HCT116 (cell line): ENCODE results near the gene MOB3C. TPM values are rescaled to one million over a fixed set of nuclear protein-coding genes. Genes with fewer than 3 reads are reported as not detected.

Experiments
- ATAC-seq: fragments of 200-7000 bp; cut with Tn5 transposase; 2 replicates; pipeline ENCODE4 v1.9.1; 2020; ENCODE audit warnings: mild to moderate bottlenecking, moderate library complexity
- BruUV-seq: library from RNA; stranded (reverse); fragments of 400-500 nt; replicated peaks from 2 replicates; lab custom pipeline; 2021; lab: Mats Ljungman, UMichigan
- CTCF ChIA-PET: fragments of 300-600 bp; sonication (Branson Sonifier 250); formaldehyde crosslinking; loops from one replicate; lab custom pipeline; 2021; ENCODE audit warnings: antibody characterized with exemption; lab: Charles Lee
- POLR2A ChIA-PET: fragments of 300-600, 350-600 bp; sonication (Branson Sonifier 250); formaldehyde crosslinking; loops from one replicate; lab custom pipeline; 2021; ENCODE audit warnings: antibody characterized with exemption; lab: Charles Lee
- RAD21 ChIA-PET, 2 experiments: fragments of 300-600 bp; sonication (Branson Sonifier 250); formaldehyde crosslinking; loops; one replicate each; lab custom pipeline; 2023; ENCODE audit warnings: low total read pairs in 2 of 2; ENCODE audit not compliant: uncharacterized antibody in 2 of 2, unreplicated experiment in 2 of 2, low non-redundant PET in 1 of 2; lab: Charles Lee
- DNase-seq: peaks from one replicate; pipeline ENCODE4 v3.0.0-alpha.2; 2010; ENCODE audit warnings: low read depth, low spot score
- H2AFZ ChIP-seq: fragments of 200-600 bp; shearing (Covaris generic), sonication (generic); 2 replicates; pipeline ENCODE4 v1.6.1; 2017; ENCODE audit warnings: low read depth, mixed run types, mixed read lengths, antibody characterized with exemption, low read length; ENCODE audit not compliant: poor library complexity, severe bottlenecking
- H3K27ac ChIP-seq: 2 replicates; pipeline ENCODE4 v1.5.1; 2012; ENCODE audit warnings: low read depth, low read length
- H3K27me3 ChIP-seq: fragments of 200-600 bp; sonication (generic); 2 replicates; pipeline ENCODE4 v1.6.1; 2016; ENCODE audit warnings: mixed run types, low read length, mixed read lengths; ENCODE audit not compliant: insufficient read depth
- H3K36me3 ChIP-seq, 2 experiments: fragments of 200-500 bp in 1 of 2; fragments of 200-600 bp in 1 of 2; sonication (Bioruptor generic) in 1 of 2; sonication (generic) in 1 of 2; 2 replicates each; pipeline versions ENCODE4 v1.5.1 to v1.6.1; 2014 to 2016; ENCODE audit warnings: low read length in 2 of 2, inconsistent platforms in 1 of 2, mixed read lengths in 1 of 2, mixed run types in 1 of 2; ENCODE audit not compliant: insufficient read depth in 2 of 2, control insufficient read depth in 1 of 2
- H3K4me1 ChIP-seq, 2 experiments: fragments of 200-600 bp in 1 of 2; sonication (generic) in 1 of 2; 2 replicates each; pipeline versions ENCODE4 v1.5.1 to v1.6.1; 2012 to 2017; ENCODE audit warnings: low read length in 2 of 2, inconsistent platforms in 1 of 2, mild to moderate bottlenecking in 1 of 2, mixed read lengths in 1 of 2, mixed run types in 1 of 2, moderate library complexity in 1 of 2; ENCODE audit not compliant: insufficient read depth in 2 of 2, control insufficient read depth in 1 of 2
- H3K4me2 ChIP-seq: fragments of 200-600 bp; sonication (generic); 2 replicates; pipeline ENCODE4 v1.6.1; 2017; ENCODE audit warnings: mixed run types, low read length, mixed read lengths
- H3K4me3 ChIP-seq, 2 experiments: fragments of 200-600 bp in 1 of 2; sonication (generic) in 1 of 2; replicated peaks in 1 of 2; 2 replicates each; pipeline ENCODE4 v1.5.1; 2011 to 2016; ENCODE audit warnings: low read length in 2 of 2, control low read depth in 1 of 2, low read depth in 1 of 2, mild to moderate bottlenecking in 1 of 2, mixed read lengths in 1 of 2, mixed run types in 1 of 2
- H3K79me2 ChIP-seq: fragments of 200-600 bp; sonication (generic); 2 replicates; pipeline ENCODE4 v1.6.1; 2017; ENCODE audit warnings: mild to moderate bottlenecking, mixed run types, low read length, moderate library complexity, mixed read lengths; ENCODE audit not compliant: insufficient read depth
- H3K9ac ChIP-seq: fragments of 200-600 bp; sonication (generic); 2 replicates; pipeline ENCODE4 v1.6.1; 2016; ENCODE audit warnings: low read length, mixed read lengths
- H3K9me2 ChIP-seq: fragments of 200-600 bp; sonication (generic), shearing (Covaris generic); 2 replicates; pipeline ENCODE4 v1.6.1; 2017; ENCODE audit warnings: mixed run types, mild to moderate bottlenecking, moderate library complexity; ENCODE audit not compliant: insufficient read depth
- H3K9me3 ChIP-seq, 2 experiments: fragments of 200-500 bp in 1 of 2; fragments of 200-600 bp in 1 of 2; sonication (Bioruptor generic) in 1 of 2; sonication (generic) in 1 of 2; 2 replicates each; pipeline ENCODE4 v1.6.1; 2014 to 2017; ENCODE audit warnings: low read length in 2 of 2, mixed read lengths in 2 of 2, inconsistent platforms in 1 of 2, low read depth in 1 of 2, mild to moderate bottlenecking in 1 of 2, mixed run types in 1 of 2, moderate library complexity in 1 of 2; ENCODE audit not compliant: control insufficient read depth in 1 of 2, insufficient read depth in 1 of 2
- H4K20me1 ChIP-seq: fragments of 200-600 bp; sonication (generic), shearing (Covaris generic); 2 replicates; pipeline ENCODE4 v1.6.1; 2017; ENCODE audit warnings: mixed run types, mild to moderate bottlenecking, moderate library complexity; ENCODE audit not compliant: insufficient read depth
- CBX3 ChIP-seq: IDR thresholded peaks from 2 replicates; pipeline ENCODE4 v1.6.1; 2012; ENCODE audit warnings: low read depth
- EGR1 ChIP-seq: IDR thresholded peaks from 2 replicates; pipeline ENCODE4 v1.6.1; 2012; ENCODE audit warnings: low read depth
- ELF1 ChIP-seq: IDR thresholded peaks from 2 replicates; pipeline ENCODE4 v1.6.1; 2012; ENCODE audit warnings: low read depth, borderline replicate concordance
- EZH2 ChIP-seq: fragments of 200-600 bp; sonication (generic); IDR thresholded peaks from 2 replicates; pipeline ENCODE4 v1.6.1; 2017; ENCODE audit warnings: antibody characterized with exemption, mixed run types
- EZH2phosphoT487 ChIP-seq: fragments of 200-600 bp; IDR thresholded peaks from 2 replicates; pipeline ENCODE4 v1.6.1; 2018; ENCODE audit warnings: antibody characterized with exemption, borderline replicate concordance
- POLR2A ChIP-seq: IDR thresholded peaks from 2 replicates; pipeline ENCODE4 v1.7.0; 2011; ENCODE audit warnings: borderline replicate concordance; ENCODE audit not compliant: insufficient read depth, insufficient read length; ENCODE audit errors: extremely low read depth
- POLR2AphosphoS5 ChIP-seq: IDR thresholded peaks from 2 replicates; pipeline ENCODE4 v1.6.1; 2011; ENCODE audit warnings: mild to moderate bottlenecking, low read depth, low read length, moderate library complexity
- SP1 ChIP-seq: IDR thresholded peaks from 2 replicates; pipeline ENCODE4 v1.6.1; 2012; ENCODE audit warnings: low read depth
- TCF7L2 ChIP-seq: IDR thresholded peaks from 2 replicates; pipeline ENCODE4 v1.7.0; 2011; ENCODE audit warnings: borderline replicate concordance, inconsistent platforms; ENCODE audit not compliant: insufficient read depth, insufficient read length; ENCODE audit errors: extremely low read depth
- YY1 ChIP-seq: IDR thresholded peaks from 2 replicates; pipeline ENCODE4 v1.6.1; 2011; ENCODE audit warnings: low read length, low read depth, moderate library complexity, mild to moderate bottlenecking; ENCODE audit not compliant: insufficient replicate concordance; ENCODE audit errors: extremely low read depth
- ZBTB33 ChIP-seq: IDR thresholded peaks from 2 replicates; pipeline ENCODE4 v1.6.1; 2011; ENCODE audit warnings: mild to moderate bottlenecking, low read length, moderate library complexity; ENCODE audit not compliant: insufficient replicate concordance; ENCODE audit errors: extremely low read depth
- ZNF274 ChIP-seq: fragments of 200-500 bp; sonication (Bioruptor generic); IDR thresholded peaks from 2 replicates; pipeline ENCODE4 v1.6.1; 2014; ENCODE audit warnings: mild to moderate bottlenecking, low read depth, low read length, inconsistent platforms
- intact Hi-C: fragments of 100-400 bp; cut with micrococcal nuclease; formaldehyde crosslinking; loops from 2 replicates; pipeline ENCODE4 v1.10.0; 2022
- total RNA-seq: library from RNA; stranded (reverse); gene quantifications from one replicate; pipeline ENCODE4 v1.2.1, GENCODE V29; 2021; ENCODE audit not compliant: unreplicated experiment
- TF ChIP-seq, protein P1 (sequence below), 3 experiments: fragments of 200-600 bp in 1 of 3; sonication (generic) in 1 of 3; IDR thresholded peaks in 2 of 3; conservative IDR thresholded peaks in 1 of 3; 2 replicates each; pipeline ENCODE4 v1.5.1; 2012 to 2017; ENCODE audit warnings: low read depth in 2 of 3, low read length in 2 of 3, antibody characterized with exemption in 1 of 3, borderline replicate concordance in 1 of 3, control low read depth in 1 of 3, mild to moderate bottlenecking in 1 of 3, mixed read lengths in 1 of 3, mixed run types in 1 of 3, moderate library complexity in 1 of 3; ENCODE audit not compliant: insufficient read depth in 1 of 3
- TF ChIP-seq, protein P2 (sequence below): IDR thresholded peaks from 2 replicates; pipeline ENCODE4 v1.6.1; 2012

Gene MOB3C
- total RNA-seq, 1 experiment from 2014 or later: 5.5 TPM

- Histone ChIP-seq H3K4me1 (no peaks in the 10 kb centered on the region), H4K20me1 (no peaks in the 10 kb centered on the region), H3K36me3 (peaks cover 0 to 4% of the 10 kb centered on the region in 2 experiments; a peak in 1 of 4 replicates), H3K4me2 (no peak overlapping the region), H3K9me3 (no peaks in the 10 kb centered on the region), H3K9me2 (no peaks in the 10 kb centered on the region), H3K4me3 (no peak overlapping the region), H3K27me3 (no peaks in the 10 kb centered on the region)
- intact Hi-C loops: no loop called here
- no TSS peak for BruUV-seq
- ATAC-seq: no peak
- POLR2A ChIA-PET: no interaction called here
- TF ChIP-seq, protein P1, sequence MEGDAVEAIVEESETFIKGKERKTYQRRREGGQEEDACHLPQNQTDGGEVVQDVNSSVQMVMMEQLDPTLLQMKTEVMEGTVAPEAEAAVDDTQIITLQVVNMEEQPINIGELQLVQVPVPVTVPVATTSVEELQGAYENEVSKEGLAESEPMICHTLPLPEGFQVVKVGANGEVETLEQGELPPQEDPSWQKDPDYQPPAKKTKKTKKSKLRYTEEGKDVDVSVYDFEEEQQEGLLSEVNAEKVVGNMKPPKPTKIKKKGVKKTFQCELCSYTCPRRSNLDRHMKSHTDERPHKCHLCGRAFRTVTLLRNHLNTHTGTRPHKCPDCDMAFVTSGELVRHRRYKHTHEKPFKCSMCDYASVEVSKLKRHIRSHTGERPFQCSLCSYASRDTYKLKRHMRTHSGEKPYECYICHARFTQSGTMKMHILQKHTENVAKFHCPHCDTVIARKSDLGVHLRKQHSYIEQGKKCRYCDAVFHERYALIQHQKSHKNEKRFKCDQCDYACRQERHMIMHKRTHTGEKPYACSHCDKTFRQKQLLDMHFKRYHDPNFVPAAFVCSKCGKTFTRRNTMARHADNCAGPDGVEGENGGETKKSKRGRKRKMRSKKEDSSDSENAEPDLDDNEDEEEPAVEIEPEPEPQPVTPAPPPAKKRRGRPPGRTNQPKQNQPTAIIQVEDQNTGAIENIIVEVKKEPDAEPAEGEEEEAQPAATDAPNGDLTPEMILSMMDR (IDR thresholded peaks at IDR 0.05 in 2 of 3, conservative IDR thresholded peaks at IDR 0.05 in 1 of 3; ENCODE audit: borderline replicate concordance in 1 of 3, insufficient read depth in 1 of 3, low read depth in 2 of 3, low read length in 2 of 3): no peak
- TF ChIP-seq YY1 (no peak), EZH2 (no peak), ZNF274 (no peak), POLR2AphosphoS5 (no peak), ELF1 (no peak), EZH2phosphoT487 (no peak), SP1 (no peak), CBX3 (no peak), ZBTB33 (no peak), EGR1 (no peak), TCF7L2 (no peak), POLR2A (no peak)
- TF ChIP-seq, protein P2, sequence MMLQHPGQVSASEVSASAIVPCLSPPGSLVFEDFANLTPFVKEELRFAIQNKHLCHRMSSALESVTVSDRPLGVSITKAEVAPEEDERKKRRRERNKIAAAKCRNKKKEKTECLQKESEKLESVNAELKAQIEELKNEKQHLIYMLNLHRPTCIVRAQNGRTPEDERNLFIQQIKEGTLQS: no peak
- TF ChIP-seq, all 23 proteins: peak for 0
- no peak overlapping the region for H3K9ac ChIP-seq
- H2AFZ ChIP-seq: no peak overlapping the region
- H3K27ac ChIP-seq: no peak overlapping the region
- no peak for DNase-seq
- H3K79me2 ChIP-seq: no peaks in the 10 kb centered on the region
- ChIA-PET CTCF (no interaction called here), RAD21 (no interaction called here)
Observed at GRCh38 chr1:46568461-46568891, 48.1 kb downstream of the MOB3C start.
